ENCODE results near the gene RNPEPL1. TPM values are rescaled to one million over a fixed set of nuclear protein-coding genes. Genes with fewer than 3 reads are reported as not detected.

The RNPEPL1 gene
- total RNA-seq, 1 experiment from 2014 or later, result 31.5 TPM

DNA sequence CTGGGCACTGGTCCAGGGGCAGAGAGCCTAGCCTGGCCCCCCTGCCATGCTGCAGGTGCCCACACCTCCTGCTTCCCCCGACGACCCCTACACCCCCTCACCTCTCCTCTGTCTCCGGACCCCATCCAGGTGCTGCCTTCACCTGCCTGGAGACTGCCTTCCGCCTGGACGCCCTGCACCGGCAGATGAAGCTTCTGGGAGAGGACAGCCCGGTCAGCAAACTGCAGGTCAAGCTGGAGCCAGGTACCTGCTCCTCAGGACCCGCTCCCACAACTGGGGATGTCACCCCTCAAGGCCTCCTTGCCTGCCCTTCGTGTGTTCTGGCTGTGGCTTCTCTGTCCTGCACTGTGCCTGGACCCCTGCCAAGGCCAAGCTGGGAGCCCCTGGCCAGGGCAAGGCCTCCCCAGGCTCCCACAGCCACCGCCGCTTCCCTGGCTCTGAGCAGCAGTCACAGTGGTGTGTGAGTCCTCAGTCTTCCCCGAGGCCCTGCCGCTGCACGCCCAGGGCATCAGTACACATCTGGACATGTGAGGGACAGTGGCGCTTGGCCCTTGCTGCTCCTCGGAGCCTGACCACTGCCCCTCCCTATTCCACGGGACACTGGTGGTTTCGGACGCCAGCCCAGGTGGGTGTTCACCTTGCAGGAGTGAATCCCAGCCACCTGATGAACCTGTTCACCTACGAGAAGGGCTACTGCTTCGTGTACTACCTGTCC is 6.3 kb downstream of the RNPEPL1 start:
- POLR2A ChIA-PET, result interaction anchor here (0.7 to 1.6 kb wide), 2 partner anchors 11 to 339 kb away, joined by 4 to 6 read pairs; partner anchors contain the start of gene CAPN10
- Mint-ChIP-seq H3K9me3 (ENCODE audit: unreplicated experiment) (no peaks in the 10 kb centered on the region), H3K27ac (ENCODE audit: low read depth, unreplicated experiment) (no peak overlapping the region), H3K4me1 (ENCODE audit: insufficient read depth, unreplicated experiment) (peaks cover 17% of the 10 kb centered on the region), H3K4me3 (ENCODE audit: unreplicated experiment) (no peak overlapping the region), H3K27me3 (ENCODE audit: insufficient read depth, unreplicated experiment) (no peaks in the 10 kb centered on the region), H3K36me3 (ENCODE audit: insufficient read depth, unreplicated experiment) (peaks cover 17% of the 10 kb centered on the region)
- intact Hi-C loops (cut with micrococcal nuclease), result no loop called here
- CTCF ChIA-PET, result interaction anchor here (0.5 to 1.4 kb wide), 2 partner anchors 9 to 13 kb away, joined by 3 to 5 read pairs; no protein-coding TSS in a partner anchor
- no peak for TF ChIP-seq CTCF (IDR thresholded peaks at IDR 0.05; ENCODE audit: unreplicated experiment)
- BruUV-seq (replicated peaks), result no TSS peak
- no peak for DNase-seq (ENCODE audit: unreplicated experiment)

GRCh38 chr2:240575101-240575965 is 7.0 kb downstream of the RNPEPL1 start:
- ChIA-PET POLR2A (interaction anchor here (0.8 kb wide), 1 partner anchor 574 kb away, joined by 3 read pairs; the partner anchor contains the start of gene PASK), CTCF (interaction anchor here (0.5 to 1.4 kb wide), 3 partner anchors 9 to 12 kb away, joined by 3 to 5 read pairs (median 3); no protein-coding TSS in a partner anchor)
- no peak for TF ChIP-seq CTCF (IDR thresholded peaks at IDR 0.05; ENCODE audit: unreplicated experiment)
- no peak for DNase-seq (ENCODE audit: unreplicated experiment)
- Mint-ChIP-seq H3K4me3 (ENCODE audit: unreplicated experiment) (no peak overlapping the region), H3K36me3 (ENCODE audit: insufficient read depth, unreplicated experiment) (peaks cover 23% of the 10 kb centered on the region), H3K27ac (ENCODE audit: low read depth, unreplicated experiment) (no peak overlapping the region), H3K27me3 (ENCODE audit: insufficient read depth, unreplicated experiment) (no peaks in the 10 kb centered on the region), H3K4me1 (ENCODE audit: insufficient read depth, unreplicated experiment) (peaks cover 25% of the 10 kb centered on the region), H3K9me3 (ENCODE audit: unreplicated experiment) (no peaks in the 10 kb centered on the region)
- no TSS peak for BruUV-seq (replicated peaks)
- intact Hi-C loops (cut with micrococcal nuclease), result no loop called here

DNA sequence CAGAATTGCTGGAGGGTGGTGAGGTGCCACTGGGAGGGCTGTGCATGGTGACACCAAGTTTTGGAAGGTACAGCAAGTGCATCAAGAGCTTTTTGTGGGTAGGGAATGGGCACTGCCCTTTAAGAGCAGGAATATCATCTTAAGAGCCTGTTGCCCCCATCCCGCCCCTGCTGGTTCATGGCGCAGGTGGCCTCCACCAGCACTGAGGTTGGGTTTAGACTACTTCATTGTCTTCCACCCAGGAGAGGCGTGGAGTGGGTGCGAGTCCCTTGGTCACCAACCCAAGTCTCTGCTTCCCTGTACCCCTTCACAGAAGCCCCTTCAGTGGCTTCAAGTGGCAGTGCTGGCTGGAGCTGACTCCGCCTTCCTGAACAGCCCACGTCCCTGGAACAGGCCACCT is 7.8 kb downstream of the RNPEPL1 start:
- Mint-ChIP-seq H3K27ac (ENCODE audit: low read depth, unreplicated experiment) (no peak overlapping the region), H3K27me3 (ENCODE audit: insufficient read depth, unreplicated experiment) (no peaks in the 10 kb centered on the region), H3K4me1 (ENCODE audit: insufficient read depth, unreplicated experiment) (peaks cover 32% of the 10 kb centered on the region), H3K9me3 (ENCODE audit: unreplicated experiment) (no peaks in the 10 kb centered on the region), H3K4me3 (ENCODE audit: unreplicated experiment) (no peak overlapping the region), H3K36me3 (ENCODE audit: insufficient read depth, unreplicated experiment) (peaks cover 22% of the 10 kb centered on the region)
- no peak for TF ChIP-seq CTCF (IDR thresholded peaks at IDR 0.05; ENCODE audit: unreplicated experiment)
- intact Hi-C loops (cut with micrococcal nuclease), result no loop called here
- BruUV-seq (replicated peaks), result no TSS peak
- ChIA-PET CTCF (interaction anchor here (0.7 to 1.4 kb wide), 2 partner anchors 10 to 12 kb away, joined by 3 to 5 read pairs; no protein-coding TSS in a partner anchor), POLR2A (interaction anchor here (0.8 to 1.2 kb wide), 2 partner anchors 15 to 573 kb away, joined by 3 read pairs; partner anchors contain the start of gene PASK)
- DNase-seq (ENCODE audit: unreplicated experiment), result no peak
